PFSK-1 (cell line): ENCODE measurements around the gene MARF1.

Experiments used
- FOXP2 ChIP-seq: optimal IDR thresholded peaks from 2 replicates; pipeline ENCODE3; 2011; ENCODE audit warnings: borderline replicate concordance, control low read depth, inconsistent platforms; ENCODE audit not compliant: insufficient read depth; ENCODE audit errors: extremely low read length, extremely low read depth
- POLR2AphosphoS5 ChIP-seq: IDR thresholded peaks from 2 replicates; pipeline ENCODE4 v1.6.1; 2012; ENCODE audit warnings: low read depth, mild to moderate bottlenecking, control low read depth, low read length, moderate library complexity
- SIN3A ChIP-seq: IDR thresholded peaks from 2 replicates; pipeline ENCODE4 v1.6.1; 2012; ENCODE audit warnings: mild to moderate bottlenecking, low read length, moderate library complexity, borderline replicate concordance; ENCODE audit not compliant: insufficient read depth
- TAF1 ChIP-seq: IDR thresholded peaks from 2 replicates; pipeline ENCODE4 v1.6.1; 2012; ENCODE audit warnings: low read length, control low read depth, borderline replicate concordance; ENCODE audit not compliant: insufficient read depth
- TF ChIP-seq, protein P1 (sequence below), 2 experiments: IDR thresholded peaks; 2 replicates each; pipeline versions ENCODE4 v1.6.1 to v1.8.0; 2011 to 2012; ENCODE audit warnings: low read depth in 2 of 2, low read length in 2 of 2, control low read depth in 1 of 2, inconsistent platforms in 1 of 2, mild to moderate bottlenecking in 1 of 2, moderate library complexity in 1 of 2; ENCODE audit not compliant: insufficient read depth in 1 of 2

Gene MARF1

DNA sequence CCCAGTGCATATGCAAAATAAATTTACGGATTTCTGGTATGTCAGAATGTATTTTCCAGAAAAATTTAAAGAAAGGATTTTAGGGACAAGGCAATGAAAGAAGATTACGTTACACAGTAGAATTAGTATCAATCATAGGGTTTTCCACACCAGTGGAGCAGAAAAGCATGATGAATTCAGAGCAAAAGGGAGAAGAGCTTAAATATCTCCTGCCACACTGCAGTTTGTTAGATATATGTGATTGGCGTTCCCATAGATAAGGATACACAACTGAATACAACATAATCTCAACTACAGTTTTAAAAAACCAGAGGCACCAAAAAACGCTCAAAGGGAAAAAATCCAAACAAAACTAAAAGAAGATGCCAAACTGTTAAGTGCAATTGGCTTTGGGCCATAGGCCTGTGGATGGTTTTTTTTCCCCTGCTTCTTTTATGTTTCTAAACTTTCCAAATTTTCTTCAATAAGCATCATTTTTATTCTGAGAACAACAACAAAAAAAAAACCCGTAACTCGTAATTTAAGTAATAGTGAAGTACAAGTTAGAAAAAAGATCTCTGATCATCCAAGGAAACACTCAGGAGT is 22.3 kb downstream of the MARF1 start:
- TF ChIP-seq POLR2AphosphoS5 (no peak), TAF1 (no peak), FOXP2 (no peak), SIN3A (no peak)
- TF ChIP-seq, protein P1, sequence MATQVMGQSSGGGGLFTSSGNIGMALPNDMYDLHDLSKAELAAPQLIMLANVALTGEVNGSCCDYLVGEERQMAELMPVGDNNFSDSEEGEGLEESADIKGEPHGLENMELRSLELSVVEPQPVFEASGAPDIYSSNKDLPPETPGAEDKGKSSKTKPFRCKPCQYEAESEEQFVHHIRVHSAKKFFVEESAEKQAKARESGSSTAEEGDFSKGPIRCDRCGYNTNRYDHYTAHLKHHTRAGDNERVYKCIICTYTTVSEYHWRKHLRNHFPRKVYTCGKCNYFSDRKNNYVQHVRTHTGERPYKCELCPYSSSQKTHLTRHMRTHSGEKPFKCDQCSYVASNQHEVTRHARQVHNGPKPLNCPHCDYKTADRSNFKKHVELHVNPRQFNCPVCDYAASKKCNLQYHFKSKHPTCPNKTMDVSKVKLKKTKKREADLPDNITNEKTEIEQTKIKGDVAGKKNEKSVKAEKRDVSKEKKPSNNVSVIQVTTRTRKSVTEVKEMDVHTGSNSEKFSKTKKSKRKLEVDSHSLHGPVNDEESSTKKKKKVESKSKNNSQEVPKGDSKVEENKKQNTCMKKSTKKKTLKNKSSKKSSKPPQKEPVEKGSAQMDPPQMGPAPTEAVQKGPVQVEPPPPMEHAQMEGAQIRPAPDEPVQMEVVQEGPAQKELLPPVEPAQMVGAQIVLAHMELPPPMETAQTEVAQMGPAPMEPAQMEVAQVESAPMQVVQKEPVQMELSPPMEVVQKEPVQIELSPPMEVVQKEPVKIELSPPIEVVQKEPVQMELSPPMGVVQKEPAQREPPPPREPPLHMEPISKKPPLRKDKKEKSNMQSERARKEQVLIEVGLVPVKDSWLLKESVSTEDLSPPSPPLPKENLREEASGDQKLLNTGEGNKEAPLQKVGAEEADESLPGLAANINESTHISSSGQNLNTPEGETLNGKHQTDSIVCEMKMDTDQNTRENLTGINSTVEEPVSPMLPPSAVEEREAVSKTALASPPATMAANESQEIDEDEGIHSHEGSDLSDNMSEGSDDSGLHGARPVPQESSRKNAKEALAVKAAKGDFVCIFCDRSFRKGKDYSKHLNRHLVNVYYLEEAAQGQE (IDR thresholded peaks at IDR 0.05; ENCODE audit: insufficient read depth in 1 of 2, low read depth in 2 of 2, low read length in 2 of 2): no peak

- TF ChIP-seq POLR2AphosphoS5 (no peak), TAF1 (no peak), SIN3A (no peak), FOXP2 (no peak)
- TF ChIP-seq, protein P1 (IDR thresholded peaks at IDR 0.05; ENCODE audit: insufficient read depth in 1 of 2, low read depth in 2 of 2, low read length in 2 of 2): no peak
Measured at GRCh38 chr16:15618392-15618791, 24.6 kb downstream of the MARF1 start.

DNA sequence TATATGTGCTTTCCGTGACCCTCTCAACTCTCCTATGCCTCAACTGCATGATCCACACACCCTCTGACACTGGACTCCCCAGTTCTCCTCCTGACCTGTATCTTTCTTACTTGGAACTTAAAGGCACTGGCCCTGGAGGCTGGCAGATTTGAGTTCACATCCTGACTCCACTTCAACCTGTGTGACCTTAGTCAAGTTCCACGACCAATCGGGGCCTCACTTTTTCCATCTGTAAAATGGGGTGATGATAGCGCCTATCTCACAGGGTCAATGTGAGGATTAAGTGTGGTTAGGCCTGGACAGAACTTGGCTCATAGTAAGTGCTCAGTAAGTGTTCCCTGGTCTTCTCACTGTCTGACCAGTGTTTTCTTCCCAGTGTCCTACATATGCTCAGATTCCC is 25.1 kb downstream of the MARF1 start:
- TF ChIP-seq POLR2AphosphoS5: no peak
- no peak for TF ChIP-seq TAF1
- TF ChIP-seq FOXP2: no peak
- TF ChIP-seq SIN3A: no peak
- TF ChIP-seq, protein P1 (IDR thresholded peaks at IDR 0.05; ENCODE audit: insufficient read depth in 1 of 2, low read depth in 2 of 2, low read length in 2 of 2): no peak

- TF ChIP-seq, protein P1 (IDR thresholded peaks at IDR 0.05; ENCODE audit: insufficient read depth in 1 of 2, low read depth in 2 of 2, low read length in 2 of 2): no peak
- TF ChIP-seq SIN3A (no peak), TAF1 (no peak), FOXP2 (no peak), POLR2AphosphoS5 (no peak)
Measured at GRCh38 chr16:15616475-15617165, 26.3 kb downstream of the MARF1 start.
